GM18507 (cell line): ENCODE data around the gene KCTD16.

Experiments used
- DNase-seq: peaks from one replicate; pipeline ENCODE4 v3.0.0; 2011; ENCODE audit warnings: low read depth; ENCODE audit not compliant: insufficient read length; ENCODE audit errors: extremely low spot score
- FAIRE-seq: peaks from 2 replicates; lab custom pipeline; 2011; peaks lifted over from hg19 to GRCh38; lab: Jason Lieb, UNC

Gene KCTD16

DNA sequence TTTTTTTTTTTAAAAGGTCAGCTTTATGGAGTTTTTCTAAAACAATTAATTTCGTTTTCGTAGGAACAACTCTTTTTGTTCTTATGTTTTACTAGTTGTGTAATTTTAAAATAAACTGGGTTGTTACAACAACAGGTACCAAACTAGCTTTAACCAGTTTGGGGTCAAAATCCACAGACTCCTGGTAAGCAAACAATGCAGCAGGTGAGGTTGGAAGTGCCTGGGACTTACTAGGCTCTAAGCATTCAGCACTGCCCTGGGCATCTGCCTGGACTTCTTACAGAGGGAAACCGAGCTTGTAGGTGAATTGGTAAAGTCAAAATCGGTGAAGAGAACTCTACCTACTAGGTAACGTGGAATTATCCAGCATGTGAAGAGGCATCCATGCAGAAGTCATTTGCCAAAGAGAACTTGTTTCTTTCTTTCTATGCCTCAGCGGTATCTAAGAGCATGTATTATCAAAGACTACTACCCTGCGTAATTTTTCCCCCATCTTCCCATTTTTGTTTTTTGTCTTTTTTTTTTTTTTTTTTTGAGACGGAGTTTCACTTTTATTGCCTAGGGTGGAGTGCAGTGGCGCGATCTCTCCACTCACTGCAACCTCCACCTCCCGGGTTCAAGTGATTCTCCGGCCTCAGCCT lies 145.4 kb downstream of the KCTD16 start:
- DNase-seq (no peak), FAIRE-seq (no peak)

DNA sequence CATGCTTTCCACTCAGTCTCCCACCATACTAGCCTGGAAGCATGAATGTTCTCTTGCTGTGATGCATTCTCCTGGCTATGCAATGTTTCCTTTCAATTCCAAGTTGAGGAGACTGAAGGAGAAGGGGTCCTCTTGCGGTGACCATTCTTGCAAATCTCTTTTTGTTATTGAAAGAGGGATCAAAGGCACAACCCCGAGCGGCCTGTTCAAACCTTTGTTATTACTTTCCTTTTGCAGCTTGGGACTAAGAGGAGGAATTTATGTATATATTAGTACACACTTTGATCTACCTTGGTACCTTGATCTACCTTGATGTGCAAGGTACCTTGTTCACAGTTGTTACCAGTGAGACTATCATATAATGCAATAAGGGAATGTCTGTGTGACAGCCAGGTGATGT lies 147.3 kb downstream of the KCTD16 start:
- DNase-seq (no peak), FAIRE-seq (no peak)

DNA sequence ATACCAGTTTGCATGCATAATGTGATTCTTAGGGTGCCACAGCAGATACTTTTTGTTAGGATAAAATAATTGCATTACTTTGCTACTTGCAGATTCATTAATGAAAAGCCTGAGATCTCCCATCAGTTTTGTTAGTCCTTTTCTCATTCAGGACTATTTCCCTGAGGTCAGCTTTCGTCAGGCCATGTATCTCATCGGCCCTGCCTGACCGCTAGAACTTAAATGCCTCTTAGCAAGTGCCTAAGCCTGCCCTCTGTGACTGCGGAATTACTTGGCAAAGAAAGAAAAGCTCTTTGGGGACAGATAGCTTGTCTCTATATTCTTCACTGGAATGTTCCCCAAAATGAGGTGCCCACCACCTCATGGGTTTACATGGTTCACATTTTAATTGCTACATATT lies 147.8 kb downstream of the KCTD16 start:
- no peak for FAIRE-seq
- no peak for DNase-seq

DNA sequence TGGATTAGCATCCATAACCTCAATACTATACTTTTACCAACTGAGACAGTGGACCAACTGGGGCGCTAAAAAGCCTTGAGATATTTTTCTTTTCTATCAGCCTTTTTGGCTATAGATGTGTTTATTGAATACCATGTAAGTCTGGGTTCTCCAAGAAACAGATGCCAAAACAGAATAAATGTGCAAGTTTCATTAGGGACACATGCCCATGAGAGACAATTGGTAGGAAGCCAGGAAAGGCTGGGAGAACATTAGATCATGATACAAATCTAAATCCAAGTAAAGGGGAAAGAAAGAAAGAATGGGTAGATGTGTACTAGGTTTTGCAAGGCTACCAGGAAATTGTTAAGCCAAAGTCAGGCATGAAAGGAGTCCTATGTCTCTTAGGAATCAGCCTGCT lies 152.5 kb downstream of the KCTD16 start:
- FAIRE-seq: no peak
- DNase-seq: no peak

DNA sequence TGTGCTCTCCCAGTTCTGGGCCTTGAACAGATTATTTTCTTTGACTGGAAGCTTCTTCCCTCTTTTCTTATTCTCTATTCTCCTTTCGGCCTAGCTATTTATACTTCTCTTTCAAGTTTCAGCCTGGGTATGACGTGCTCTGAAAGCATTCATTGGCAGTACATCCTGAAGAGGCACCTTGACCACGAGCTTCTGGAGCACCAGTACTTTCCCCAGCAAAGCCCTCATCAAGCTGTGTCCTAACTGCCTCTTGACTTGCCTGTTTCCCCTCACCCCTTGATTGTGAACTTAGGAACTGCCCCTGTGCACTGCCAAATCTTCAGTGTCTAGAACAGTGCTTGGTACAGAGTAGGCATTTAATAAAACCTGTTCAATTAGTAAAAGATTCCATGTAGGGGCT lies 154.9 kb downstream of the KCTD16 start:
- no peak for DNase-seq
- FAIRE-seq: no peak

DNA sequence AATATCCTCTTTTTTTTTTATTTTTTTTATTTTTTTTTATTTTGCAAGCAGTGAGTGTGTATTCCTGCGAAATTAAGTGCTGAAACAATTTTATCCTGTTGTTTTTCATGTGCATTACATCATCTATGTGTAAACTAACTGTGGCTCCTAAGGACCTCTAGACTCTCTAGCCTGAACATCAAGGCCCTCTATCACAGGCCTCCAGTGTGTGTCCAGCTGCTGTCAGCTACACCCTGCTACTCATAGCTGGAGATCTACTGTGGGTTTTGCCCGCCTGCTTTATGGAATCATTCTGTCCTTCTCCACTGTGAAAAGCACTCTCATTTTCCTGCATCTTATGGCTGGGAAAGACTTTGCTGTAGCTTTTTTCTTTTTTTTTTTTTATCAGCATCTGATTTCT lies 157.8 kb downstream of the KCTD16 start:
- FAIRE-seq: no peak

DNA sequence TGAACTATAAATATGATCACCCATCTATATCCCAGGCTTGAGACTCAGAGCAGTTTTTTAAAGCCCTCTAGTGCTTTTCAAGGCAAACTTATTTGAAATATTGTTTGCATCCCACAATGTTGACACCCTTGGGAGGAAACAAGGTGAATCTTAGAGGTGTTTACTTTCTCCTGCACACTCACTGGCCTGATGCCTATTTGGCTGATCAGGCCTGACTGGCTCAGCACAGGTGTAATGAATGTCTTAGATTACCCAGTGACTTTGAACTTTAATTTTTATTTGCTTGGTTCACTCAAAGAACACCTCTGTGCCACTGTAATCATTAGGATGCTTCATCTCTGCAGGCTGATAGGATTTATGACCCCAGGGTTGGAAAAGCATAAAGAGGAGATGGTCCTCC lies 158.3 kb downstream of the KCTD16 start:
- DNase-seq: no peak
- no peak for FAIRE-seq

More for the DNA sequence above, 157.8 kb downstream of the KCTD16 start:
- no peak for DNase-seq

DNA sequence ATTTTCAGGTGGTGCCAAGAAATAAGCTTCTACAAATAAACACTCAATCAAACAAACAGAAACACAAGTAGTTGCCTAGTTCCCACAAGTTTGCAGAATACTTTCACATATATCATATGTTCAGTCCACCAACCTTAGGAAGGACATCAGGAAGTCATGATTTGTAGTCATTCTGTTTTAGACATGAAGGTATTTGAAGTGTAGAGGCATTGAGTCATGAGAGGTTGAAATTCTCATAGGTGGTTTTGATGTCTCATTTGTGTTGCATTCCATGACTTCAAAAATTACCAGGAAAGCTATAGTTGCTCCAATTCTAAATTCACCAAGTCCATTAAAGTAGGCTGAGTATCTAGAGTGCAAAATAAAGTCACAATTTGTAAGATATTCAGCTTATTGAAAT lies 159.0 kb downstream of the KCTD16 start:
- no peak for DNase-seq

DNA sequence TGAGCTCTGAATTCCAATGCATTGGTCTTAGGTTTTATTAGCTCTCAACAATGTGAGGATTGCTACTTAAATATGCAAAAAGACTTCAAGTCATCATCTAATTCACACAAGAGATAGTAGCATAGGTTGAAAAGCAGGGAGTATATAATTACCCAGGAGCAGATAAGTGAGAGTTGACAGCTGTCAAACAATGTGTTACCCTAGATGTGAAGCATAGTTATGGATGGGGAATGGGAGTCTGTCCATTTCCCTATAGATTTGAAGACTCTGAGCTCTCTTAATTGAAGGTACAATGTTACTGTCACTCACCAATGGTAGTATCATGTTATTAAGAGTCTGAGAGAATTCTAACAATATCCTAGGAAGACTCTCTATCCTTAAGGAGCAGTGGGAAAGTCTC lies 160.7 kb downstream of the KCTD16 start:
- DNase-seq: no peak
- no peak for FAIRE-seq

More for the DNA sequence above, 159.0 kb downstream of the KCTD16 start:
- FAIRE-seq: no peak

DNA sequence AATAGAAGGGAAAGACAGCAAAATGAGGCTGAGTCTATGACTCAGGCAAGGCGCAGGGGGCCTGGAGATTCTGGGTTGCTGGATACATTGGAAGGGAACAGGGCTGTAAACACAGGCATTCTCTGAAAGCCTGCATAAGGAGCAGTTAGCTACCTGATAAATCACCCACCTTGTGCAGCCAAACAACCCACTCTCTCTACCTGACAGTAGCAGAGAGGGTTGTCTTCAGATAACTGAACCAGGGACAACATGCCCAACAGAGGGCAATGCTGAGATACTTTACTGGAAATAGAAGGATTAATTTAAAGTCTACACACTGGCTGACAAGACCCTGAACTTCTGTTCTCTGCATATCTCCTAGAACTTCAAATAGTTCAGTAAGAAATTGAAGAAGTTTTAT lies 161.6 kb downstream of the KCTD16 start:
- DNase-seq (no peak), FAIRE-seq (no peak)

DNA sequence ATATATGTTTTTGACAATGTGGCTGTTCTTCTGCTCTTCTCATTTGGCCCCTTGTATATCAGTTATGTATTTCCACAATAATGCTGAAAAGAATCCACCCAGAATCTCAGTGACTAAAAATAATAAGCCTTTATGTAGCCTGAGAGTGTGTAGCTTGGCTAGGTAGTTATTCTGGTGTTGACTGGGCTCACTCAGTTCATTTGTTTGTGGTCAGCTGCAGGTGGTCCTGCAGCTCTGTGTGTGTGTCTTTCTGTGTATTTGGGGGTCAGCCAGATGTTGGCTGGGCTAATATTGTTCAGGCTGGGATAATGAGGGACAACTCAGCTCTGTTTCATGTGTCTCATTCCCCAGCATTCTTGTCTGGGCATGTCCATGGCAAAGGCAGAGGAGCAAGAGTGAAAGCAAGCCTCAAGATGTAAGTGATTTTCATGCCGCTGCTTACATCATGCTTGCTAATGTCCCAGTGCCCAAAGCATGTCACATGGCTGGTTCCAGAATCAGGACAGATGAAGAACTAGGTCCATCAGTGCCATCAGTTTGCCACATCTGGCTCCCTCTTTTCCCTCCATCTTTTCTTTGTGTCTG lies 162.8 kb downstream of the KCTD16 start:
- DNase-seq: no peak
- no peak for FAIRE-seq

DNA sequence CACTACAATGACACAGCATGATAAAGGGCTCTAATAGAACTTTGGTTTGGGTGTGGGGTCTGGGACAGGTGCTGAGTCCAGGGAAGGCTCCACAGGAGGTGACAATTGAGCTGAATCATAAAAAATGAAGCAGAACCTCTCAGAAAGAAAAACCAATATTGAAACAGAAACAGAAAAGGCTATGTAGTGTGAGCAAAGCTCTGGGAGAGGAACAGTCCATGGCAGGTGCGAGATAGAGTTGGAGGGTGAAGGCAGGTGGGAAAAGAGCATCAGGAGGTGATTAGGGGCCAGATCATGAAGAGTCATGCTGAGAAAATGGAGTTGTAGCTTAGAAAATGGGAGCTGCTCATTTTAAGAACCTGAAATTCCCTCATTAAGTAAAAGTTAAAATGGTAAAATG lies 164.9 kb downstream of the KCTD16 start:
- FAIRE-seq (no peak), DNase-seq (no peak)

DNA sequence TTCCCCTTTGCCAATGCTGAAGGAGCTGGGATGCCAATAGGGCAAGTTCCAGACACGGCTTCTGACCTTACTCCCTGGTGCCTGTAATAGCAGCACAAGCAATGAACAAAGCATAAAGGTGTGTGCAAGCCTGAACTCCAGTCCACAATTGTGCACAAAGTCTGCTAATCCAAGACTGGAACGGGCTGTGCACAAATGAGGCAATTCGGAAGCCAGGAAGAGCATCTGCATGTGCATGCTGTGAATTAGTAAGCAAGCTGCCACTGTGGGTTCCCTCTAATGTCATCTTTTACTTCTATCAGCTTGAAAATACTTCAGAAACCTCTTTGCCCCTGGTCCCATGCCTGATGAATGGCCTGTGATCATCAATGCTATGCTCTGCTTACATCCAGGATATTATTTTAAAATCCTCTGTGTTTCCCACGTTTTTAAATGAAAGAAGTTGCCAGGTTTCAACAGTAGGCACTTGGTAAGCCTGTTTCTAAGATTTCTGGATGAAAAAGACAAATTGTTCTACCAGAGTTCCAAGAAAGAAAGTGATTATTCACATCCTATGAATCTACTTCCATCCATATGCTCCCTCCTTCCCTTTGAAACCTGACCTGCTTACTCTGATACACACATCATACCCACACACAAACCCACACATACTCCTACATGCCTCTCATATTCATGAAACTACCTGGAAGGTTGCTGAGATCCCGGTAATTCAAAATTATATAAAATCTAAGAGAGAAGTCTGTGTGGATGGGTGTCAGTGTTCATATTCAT lies 165.7 kb downstream of the KCTD16 start:
- no peak for FAIRE-seq

DNA sequence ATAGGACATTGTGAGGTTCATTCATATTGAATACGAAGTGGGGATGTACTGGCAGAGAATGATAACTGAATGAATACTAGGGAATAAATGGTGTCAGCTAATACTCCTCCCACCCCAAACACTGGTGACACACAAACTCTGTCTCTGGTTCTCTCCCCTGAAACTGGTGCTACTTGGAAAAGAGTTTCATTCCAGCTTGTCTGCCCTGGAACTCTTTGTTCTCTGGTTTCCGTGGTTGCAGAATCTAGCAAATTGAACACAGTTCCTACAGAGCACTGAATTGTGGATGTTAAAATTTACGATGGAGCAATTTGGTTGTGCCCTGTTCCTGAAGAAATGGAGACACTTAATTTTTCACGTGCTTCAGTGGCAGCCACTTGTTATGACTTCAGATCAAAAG lies 181.7 kb downstream of the KCTD16 start:
- DNase-seq (no peak), FAIRE-seq (no peak)

More for the DNA sequence above, 165.7 kb downstream of the KCTD16 start:
- DNase-seq: no peak

DNA sequence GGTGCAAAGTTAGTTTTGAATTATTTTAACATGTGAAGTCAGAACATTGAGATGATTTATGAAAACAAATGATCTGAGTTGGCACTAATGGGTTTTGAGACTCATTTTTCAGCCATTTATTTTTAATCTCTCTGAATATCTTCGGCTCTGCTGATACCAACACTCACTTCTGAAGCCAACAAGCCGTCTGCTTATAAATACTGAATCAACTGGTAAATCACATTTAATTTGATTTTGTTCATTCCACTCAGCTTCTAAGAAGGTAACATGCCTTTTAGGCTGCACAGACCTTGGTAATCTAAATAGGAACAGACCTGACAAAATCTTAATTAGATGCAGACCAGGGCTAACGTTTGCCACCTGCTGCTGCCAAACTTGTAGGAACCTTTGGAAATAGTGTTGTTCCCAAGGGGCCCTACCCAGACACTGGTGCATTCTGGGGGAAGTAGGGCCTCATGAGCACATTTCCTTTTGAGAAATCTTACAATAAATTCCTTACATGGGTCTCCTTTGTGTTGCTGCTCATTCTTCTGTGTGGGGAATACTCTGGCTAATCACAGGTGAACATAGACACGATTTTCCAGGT lies 182.2 kb downstream of the KCTD16 start:
- DNase-seq: no peak
- FAIRE-seq: no peak

DNA sequence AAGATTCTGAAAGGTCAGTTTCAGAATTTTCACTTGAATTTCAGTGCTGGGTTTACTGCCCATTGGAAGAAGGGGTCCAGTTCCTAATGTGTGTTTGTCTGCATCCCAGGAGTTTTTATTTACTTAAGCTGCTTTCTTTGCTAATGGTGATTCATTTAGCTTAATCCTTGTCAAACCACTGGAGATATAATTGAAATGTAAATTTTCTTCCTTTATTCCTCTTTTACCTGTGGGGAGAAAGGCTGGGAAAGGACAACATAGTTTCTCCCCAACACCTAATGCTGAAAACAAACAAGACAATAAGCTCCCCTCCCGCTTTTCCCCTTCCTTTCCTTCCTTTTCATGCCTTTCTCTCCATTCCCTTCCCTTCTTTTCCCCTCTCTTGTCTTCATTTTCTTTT lies 185.8 kb downstream of the KCTD16 start:
- DNase-seq: no peak
- no peak for FAIRE-seq

DNA sequence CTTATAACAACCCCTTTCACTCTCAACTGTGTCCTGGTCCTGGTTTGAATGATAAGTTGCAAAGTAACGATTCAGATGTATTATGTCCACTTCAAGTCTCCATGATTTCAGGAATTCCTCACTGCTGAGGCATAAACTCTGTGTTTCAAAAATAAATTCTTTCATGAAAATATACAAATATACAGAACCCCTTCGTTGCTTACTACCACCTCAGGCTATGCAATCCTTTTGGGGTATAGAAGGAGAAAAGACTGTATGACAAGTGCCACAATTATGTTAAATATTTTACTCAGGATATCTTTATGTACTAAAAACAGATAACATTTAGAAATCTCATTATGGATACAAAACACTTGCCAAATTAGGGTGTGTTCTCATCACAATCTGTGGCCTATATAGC lies 190.7 kb downstream of the KCTD16 start:
- FAIRE-seq: no peak
- DNase-seq: no peak

DNA sequence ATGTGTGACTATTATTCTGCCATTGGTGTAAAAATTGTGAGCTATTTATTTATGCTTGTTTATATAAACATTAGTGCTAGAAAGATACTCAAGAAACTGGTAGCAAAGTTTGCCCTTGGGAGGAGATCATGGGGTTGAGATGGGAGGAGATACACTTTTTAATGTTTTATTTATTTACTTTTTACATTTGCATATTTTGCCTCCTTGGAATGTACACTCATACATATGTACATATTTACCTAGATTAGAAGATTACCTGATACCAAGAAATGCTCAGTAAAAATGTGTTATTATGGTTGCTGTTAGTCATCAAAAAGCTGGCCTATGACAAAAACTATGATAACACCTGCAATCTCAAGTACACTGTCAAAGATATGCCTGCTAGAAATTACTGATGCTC lies 195.2 kb downstream of the KCTD16 start:
- no peak for FAIRE-seq

DNA sequence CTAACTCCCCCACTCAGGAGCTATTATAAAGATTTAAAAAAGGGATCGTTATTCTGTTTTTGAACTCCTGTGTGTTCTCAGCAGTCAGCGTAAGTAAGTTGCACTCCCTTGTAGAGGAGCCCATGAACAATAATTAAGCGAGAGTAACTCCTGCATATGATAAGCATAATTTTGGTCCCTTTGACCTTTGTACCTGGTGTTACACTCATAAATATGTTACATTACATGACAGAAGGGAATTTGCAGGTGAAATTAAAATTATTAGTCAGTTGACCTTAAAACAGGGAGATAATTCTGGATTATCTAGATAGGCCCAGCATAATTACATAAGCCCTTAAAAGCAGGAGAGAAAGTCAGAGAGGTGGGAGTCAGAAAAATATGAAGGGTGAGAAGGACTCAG lies 197.3 kb downstream of the KCTD16 start:
- FAIRE-seq (no peak), DNase-seq (no peak)

More for the DNA sequence above, 195.2 kb downstream of the KCTD16 start:
- no peak for DNase-seq

DNA sequence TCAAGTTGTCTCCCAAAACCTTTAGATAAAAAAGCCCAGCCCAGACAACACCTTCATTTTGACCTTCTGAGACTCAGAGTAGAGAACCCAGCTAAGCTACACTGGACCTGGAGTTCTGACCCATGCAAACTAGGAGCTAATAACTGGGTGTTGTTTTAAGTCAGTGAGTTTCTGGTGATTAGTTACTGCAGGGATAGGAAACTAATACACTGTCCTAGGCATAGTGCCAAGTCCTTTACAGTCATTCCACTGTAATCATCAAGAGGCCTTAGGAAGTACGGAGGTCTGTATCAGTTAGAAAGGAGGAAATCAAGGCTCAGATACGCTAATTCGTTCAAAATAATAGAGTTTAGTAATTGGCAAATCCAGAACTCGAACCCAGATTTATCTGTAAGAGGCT lies 197.9 kb downstream of the KCTD16 start:
- FAIRE-seq (no peak), DNase-seq (no peak)

DNA sequence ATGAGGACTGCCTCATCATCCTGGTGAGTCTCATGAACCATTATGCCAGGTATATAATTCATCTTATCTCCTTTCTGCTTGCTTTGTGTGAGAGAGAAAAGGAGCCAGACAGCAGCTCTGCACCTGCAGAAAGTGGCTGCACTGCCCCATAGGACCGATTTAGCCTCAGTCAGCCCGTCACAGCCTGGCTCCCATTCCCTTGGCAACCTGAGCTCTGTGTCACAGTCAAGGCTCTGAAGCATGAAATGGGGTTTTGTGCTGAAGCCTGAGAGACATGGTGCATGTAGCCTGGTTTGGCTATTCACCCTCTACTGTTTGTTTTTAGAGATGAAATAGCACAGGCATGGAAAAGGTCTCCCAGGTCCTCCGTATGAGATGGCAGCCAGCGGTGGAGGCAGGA lies 198.3 kb downstream of the KCTD16 start:
- no peak for FAIRE-seq
- DNase-seq: no peak
